GM20431 (cell line): ENCODE results near the gene SEC14L2.
"Not testable (repeated sequence)": the region's sequence is repeated elsewhere in the genome, so short reads cannot be mapped to it uniquely, and the experiment has no call there.

Experiments
- in situ Hi-C: fragments of 300-500 bp; cut with MseI, MboI; formaldehyde crosslinking; loops from one replicate; pipeline ENCODE4 v1.15.0; 2020; ENCODE audit warnings: low sequenced_read_pairs; ENCODE audit not compliant: unreplicated experiment

Gene SEC14L2

DNA sequence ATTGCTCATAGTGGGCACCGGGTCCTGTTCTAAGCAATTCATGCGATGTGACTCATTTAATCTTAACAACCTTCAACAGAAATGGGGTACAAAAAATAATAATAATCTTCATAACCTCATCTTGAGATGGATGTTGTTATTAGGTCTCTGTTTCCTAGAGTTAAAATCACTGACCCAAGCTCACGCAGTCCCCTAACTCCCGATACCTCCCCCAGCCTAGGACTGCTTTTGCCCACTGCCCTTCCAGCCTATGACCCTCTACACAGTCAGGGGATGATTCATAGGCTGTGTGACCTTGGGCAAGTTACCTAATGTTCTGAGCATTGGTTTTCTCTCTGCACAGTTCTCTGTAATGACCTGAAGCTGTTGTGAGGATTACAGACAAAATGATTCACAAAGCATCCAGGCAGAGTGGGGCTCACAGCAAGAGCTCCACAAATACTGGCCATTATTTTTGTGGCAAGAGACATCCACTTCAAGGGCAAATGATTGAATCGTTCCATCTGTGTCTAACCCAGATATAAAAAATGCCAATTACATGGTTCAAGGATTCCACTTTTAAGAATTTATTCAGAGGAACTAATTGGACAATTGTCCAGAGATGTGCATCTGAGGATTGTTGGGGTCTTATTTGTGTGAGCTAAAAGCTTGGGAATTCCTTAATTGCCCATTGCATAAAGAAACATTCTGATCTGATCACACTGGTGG is 48.8 kb downstream of the SEC14L2 start:
- in situ Hi-C loops: no loop called here

DNA sequence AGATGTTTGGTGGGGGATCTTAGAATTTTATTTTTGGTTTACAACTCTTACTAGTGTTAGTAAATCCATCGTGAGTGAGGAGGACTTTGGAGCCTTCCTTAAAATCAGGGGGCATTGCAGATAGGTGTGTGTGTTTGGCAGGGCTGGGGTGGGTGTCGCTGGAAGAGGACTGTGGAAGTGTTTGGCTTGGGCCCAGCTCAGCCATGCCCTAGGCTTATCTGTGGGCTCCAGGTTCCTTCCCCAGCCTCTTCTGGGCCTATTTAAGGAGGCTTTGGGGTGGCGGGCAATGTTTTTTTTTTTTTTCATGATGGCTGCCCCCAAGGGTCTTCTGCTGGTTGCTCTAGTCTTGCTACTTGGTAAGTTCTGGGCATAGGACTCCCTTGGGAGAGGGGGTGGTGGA is 50.8 kb downstream of the SEC14L2 start:
- in situ Hi-C loops: no loop called here

DNA sequence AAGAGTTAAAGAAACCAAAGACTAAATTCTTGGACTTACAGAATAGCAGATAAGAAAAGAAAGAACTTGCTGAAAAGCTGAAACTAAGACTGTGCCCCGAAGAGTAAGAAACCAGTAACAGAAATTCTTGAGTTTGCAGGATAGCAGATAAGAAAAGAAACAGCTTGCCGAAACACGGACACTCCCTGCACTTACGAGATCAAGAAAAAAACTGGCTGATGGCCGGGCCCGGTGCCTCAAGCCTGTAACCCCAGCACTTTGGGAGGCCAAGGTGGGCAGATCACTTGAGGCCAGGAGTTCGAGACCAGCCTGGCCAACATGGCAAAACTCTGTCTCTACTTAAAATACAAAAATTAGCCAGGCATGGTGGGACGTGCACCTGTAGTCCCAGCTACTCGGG is 54.7 kb downstream of the SEC14L2 start:
- in situ Hi-C loops: not testable (repeated sequence)

DNA sequence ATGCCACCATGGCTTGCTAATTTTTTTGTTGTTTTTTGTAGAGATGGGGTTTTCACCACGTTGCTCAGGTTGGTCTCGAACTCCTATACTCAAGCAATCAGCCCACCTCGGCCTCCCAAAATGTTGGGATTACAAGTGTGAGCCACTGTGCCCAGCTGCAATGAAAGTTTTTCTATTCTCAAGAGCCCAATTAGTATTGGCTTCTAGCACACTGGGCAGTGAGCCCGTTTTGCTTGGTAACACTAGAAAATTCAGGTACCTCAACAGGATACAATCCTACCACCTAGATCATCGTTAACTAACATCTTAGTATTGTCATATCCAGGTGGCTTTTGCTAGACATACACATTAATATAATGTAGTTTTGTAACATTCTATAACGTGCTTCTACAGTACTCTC is 56.0 kb downstream of the SEC14L2 start:
- in situ Hi-C loops: no loop called here

DNA sequence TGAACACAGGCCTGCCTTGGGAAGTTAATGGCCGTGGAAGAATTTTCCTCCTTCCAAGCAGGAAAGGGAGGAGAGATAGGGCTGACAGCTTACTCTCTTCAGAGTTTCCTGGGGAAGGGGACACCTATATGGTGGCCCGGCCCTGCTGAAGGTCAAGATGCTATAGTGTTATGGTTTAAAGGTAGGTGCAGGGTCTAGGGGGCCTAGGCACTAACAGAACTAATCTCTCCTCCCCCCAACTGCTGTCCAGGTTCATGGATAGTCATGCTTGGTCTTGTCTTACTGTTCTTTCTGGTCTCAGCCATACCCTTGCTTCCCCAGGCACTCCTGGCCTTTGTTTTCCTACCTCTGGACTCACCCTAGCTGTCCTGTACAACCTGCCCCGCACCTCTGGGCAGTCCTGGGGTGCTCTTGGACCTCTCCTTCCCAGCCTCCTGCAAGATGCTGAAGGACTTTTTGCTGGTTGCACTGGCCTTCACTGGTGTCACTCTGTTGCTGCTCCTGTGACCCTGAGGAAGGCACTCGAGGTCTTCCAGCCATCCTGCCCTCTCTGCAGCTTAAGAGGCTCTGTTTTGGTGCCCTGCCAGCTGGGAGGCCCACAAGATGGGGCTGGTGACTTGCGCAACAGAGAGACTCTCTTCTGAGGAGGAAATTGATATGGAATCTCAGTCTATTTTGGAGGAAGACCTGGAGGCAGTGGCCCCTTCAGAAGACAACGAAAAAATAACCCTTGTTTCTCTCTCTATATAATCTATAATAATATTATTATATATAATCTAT is 57.1 kb downstream of the SEC14L2 start:
- in situ Hi-C loops: no loop called here

DNA sequence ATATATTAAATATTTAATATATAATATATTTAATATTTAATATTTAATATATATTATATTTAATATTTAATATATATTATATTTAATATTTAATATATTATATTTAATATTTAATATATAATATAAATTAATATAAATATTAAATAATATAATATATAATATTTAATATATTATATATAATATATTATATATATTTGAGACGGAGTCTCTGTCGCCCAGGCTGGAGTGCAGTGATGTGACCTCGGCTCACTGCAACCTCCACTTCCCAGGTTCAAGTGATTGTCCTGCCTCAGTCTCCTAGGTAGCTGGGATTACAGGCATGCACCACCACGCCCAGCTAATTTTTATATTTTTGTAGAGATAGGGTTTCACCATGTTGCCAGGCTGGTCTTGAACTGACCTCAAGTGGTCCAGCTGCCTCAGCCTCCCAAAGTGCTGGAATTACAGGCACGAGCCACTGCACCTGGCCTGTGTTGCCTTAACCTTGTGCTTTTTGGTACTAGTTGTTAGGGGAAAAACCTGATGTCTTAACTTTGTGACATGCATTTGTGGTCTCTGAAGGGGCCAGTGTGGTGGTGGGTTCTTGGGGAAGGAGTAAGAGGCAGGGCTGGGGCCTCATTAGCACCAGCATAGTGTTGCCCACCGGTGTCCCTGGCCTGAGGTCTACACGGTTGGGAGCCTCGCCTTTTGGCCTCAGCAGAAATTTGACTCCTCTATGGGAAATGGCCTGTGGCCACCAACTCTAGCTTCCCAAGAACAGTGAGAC is 58.4 kb downstream of the SEC14L2 start:
- in situ Hi-C loops: no loop called here

DNA sequence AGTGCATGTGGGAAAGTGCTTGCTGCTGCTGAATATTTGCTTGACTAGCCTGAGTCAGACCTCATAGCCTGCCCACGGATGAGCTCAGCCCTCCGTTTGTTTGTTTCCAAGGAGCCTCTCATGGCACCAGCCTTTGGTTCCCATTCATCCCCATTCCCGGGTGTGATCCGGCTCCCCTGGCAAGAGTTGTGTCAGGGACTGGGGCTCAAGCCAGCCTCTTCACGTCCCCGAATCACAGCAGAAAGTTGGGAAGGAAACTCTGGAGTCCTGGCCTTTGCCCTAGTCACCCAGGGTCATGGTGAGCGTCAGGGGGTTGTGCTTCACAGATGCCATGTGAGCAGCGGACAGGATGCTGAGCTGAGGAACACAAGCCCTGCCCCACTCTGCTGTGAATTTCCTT is 61.2 kb downstream of the SEC14L2 start:
- in situ Hi-C loops: no loop called here

DNA sequence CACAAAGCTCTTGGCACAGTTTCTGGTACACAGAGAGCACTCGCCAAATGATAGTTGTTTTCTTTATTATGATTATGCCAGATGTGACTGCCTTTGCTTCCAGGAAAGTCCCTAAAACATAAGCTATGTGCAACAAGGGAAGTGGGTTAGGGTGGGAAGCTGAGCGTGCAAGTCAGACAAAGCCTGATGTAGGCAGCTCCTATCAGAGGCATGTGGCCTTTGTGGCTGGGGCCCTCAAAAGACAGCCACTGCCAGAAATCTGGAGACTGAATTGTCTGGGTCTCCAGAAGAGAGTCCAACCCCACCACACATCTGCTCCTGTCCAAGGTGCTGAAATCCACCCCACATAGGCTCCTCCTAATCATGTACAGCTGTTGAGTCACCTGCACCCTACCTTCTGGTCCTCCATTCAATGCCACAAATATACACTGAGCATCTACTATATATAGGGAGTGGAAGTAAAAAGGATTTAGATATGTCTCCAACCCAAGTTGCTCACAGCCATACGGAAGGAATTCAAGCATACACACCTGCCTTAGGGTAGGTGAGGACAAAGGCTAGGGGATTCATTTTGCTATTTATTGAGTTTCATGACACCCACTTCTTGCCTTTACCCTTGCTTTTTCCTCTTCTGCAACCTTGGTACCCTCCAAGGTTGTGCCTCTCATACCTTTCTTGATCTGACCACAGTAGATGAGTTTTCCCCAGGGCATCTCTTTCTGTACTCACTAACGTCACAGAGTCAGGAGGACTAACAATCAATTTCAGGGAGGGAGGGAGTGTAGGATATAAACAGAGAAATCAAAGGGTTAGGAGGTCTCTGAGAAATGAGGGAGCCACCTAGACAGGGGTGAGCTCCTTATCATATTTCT is 62.6 kb downstream of the SEC14L2 start:
- in situ Hi-C loops: no loop called here

DNA sequence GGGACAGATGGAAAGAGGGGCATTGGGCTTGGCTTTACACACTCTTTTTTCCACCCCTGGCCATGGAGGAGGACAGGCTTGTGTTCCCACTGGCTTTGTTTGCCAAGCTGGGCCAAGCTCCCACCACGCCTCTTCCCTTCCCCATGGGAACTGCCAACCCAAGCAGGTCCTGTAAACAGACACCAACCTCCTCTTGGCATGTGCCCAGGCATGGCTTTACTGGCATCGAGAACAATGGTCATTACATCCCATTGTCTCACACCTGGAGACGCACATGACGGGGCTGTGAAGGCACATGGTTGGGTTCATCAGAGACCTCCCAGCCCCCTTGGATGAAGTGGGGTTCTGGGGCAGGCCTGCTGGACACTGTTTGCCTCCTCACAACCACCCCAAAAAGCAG is 63.3 kb downstream of the SEC14L2 start:
- in situ Hi-C loops: no loop called here

DNA sequence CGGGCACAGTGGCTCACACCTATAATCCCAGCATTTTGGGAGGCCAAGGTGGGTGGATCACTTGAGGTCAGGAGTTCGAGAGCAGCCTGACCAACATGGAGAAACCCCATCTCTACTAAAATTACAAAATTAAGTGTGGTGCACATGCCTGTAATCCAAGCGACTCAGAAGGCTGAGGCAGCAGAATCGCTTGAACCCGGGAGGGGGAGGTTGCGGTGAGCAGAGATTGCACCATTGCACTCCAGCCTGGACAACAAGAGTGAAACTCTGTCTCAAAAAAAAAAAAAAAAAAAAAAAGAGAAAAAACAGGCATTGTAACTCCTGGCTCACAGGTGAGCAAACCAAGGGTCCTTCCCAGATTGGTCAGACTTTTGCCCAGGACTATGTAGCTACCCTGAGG is 63.7 kb downstream of the SEC14L2 start:
- in situ Hi-C loops: not testable (repeated sequence)

DNA sequence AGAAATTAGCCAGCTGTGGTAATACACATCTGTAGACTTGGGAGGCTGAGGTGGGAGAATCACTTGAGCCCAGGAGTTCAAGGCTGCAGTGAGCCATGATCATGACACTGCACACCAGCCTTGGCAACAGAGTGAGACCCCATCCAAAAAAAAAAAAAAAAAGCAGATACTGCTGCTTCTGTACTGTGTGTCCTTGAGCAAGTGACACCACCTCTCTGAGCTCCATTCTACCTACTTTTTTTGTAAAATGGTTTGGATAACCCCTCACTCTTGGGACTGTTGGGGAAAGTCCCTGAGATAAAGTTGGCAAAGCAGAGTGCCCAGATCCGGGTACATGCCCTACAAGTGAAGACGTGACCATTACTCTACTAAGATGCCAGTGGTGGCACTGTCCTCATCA is 72.3 kb downstream of the SEC14L2 start:
- in situ Hi-C loops: no loop called here

DNA sequence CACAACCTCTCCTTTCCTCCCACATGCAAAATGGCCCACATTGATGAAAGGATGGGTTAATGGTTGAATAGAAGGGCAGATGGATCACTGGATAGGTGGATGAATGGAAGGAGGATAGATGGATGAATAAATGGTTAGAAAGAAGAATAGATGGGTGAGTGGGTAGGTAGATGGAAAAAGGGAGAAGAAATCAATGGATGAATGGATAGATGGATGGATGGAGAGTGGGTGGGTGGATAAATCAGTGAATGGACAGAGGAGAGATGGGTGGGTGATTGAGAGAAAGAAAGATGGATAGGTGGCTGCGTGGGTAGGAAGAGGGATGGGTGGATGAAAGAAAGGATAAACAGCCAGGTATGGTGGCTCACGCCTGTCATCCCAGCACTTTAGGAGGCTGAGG is 73.8 kb downstream of the SEC14L2 start:
- in situ Hi-C loops: no loop called here

DNA sequence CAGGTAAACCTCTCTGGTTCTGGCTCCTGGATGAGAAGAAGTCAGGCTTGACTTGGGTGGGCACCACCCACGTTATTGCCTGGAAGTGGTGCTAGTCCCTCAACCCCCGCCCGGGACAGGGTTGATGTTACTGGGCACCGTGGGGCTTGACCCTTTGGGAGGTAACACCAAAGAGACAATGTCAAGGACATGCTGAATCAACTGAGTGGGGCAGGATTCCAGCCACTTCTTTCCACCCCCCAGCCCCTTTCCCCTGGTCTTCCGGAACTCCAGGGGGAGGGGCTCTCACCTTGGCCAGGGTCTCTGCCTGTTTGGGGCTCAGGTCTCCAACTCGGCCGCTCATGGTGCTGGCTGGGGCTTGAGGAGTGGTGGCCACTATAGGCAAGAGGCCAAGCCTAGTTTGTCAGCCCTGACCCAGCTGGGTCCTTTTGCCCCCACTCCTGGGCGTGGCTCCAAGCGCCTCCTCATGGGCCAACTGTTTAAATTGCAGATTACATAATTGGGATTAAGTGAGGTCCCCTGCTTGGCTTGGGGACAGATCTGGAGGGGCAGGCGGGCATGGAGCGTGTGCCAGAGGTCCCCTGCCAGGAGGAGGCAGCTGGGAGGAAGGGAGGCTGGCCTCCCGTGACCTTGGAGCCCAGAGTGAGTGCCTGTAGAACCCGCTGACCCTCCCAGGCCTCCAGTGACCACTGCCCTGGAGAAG is 74.9 kb downstream of the SEC14L2 start, which contains the start of gene SEC14L3:
Gene SEC14L3, minus strand, starts transcription at position 402 of the 703 bp plus-strand sequence. Its CDS starts 59 bp downstream, at position 343.
- in situ Hi-C loops: no loop called here

DNA sequence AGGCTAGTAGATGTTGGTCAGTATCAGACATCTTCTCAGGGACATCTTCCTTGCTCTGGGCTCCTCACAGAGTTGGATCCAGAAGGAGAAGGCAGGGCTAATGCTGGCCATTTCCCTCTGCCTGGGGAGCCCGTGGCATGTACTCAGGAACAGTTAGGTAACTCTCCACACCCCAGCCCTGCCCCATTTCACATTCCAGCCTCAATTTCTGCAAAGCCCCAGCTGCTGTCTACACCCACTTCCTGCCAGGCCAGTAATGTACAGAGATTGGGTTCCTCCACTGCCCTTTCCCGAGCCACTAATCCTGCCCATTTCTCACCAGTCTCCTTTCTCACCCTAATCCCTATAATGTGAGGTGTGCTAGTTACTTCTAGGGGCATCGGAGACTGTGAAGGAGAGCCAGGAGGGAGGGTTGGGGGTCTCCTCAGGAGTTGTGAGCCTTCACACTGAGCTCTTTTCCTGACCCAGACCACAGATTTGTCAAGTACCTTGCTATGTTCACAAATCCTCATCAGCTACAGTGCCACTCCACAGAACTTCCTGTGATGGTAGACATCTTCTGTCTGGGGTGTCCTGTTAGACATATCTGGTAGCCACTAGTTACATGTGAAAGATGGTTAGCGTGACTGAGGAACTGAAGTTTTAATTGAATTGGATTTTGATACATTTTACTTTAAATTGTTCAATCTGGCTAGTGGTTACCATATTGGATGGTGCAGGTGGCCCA is 76.3 kb downstream of the SEC14L2 start:
- in situ Hi-C loops: no loop called here

DNA sequence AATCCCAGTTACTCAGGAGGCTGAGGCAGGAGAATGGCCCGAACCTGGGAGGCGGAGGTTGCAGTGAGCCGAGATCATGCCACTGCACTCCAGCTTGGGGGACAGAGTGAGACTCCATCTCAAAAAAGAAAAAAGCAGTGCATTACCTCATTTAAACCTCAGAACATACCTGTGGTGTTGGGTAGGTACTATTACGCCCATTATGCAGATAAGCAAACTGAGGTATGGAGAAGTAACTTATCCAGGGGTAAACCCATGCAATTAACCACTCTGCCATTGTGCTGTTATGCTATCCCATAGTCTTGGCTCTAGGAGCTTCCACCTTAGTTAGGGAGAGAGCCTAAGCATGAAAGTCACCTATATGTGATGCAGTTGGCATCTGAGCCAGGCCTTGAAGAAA is 77.3 kb downstream of the SEC14L2 start:
- in situ Hi-C loops: no loop called here
